ENCODE results near the gene SF3B1.

Gene SF3B1

GRCh38 chr2:197446844-197447243 lies 12.0 kb upstream of the SF3B1 start (continued):
- TF ChIP-seq ZNF8 (CRISPR knock-in tag; IDR thresholded peaks at IDR 0.05): no peak

GRCh38 chr2:197445746-197446145 lies 10.9 kb upstream of the SF3B1 start:
- ATAC-seq: no peak
- TF ChIP-seq GLIS3 (CRISPR knock-in tag; IDR thresholded peaks at IDR 0.05) (no peak), PATZ1 (CRISPR knock-in tag; IDR thresholded peaks at IDR 0.05; ENCODE audit: borderline replicate concordance) (no peak), POU6F1 (CRISPR knock-in tag; IDR thresholded peaks at IDR 0.05; ENCODE audit: borderline replicate concordance, low read depth) (no peak), ESRRG (CRISPR knock-in tag; IDR thresholded peaks at IDR 0.05) (no peak), SNAI2 (CRISPR knock-in tag; IDR thresholded peaks at IDR 0.05) (no peak), OSR1 (CRISPR knock-in tag; IDR thresholded peaks at IDR 0.05) (no peak), ZFP30 (CRISPR knock-in tag; IDR thresholded peaks at IDR 0.05) (no peak), CSRNP3 (CRISPR knock-in tag; IDR thresholded peaks at IDR 0.05) (no peak), ISL1 (CRISPR knock-in tag; IDR thresholded peaks at IDR 0.05) (no peak), CREB5 (CRISPR knock-in tag; IDR thresholded peaks at IDR 0.05; ENCODE audit: low read depth) (no peak), ZFP3 (CRISPR knock-in tag; IDR thresholded peaks at IDR 0.05) (no peak), ZNF8 (CRISPR knock-in tag; IDR thresholded peaks at IDR 0.05) (no peak), ZNF70 (CRISPR knock-in tag; IDR thresholded peaks at IDR 0.05) (no peak), CSDC2 (CRISPR knock-in tag; IDR thresholded peaks at IDR 0.05) (no peak), ARNTL (CRISPR knock-in tag; IDR thresholded peaks at IDR 0.05; ENCODE audit: borderline replicate concordance, low read depth) (no peak), ZNF565 (CRISPR knock-in tag; conservative IDR thresholded peaks at IDR 0.05; ENCODE audit: low read depth) (no peak)

GRCh38 chr2:197442857-197443256 lies 8.0 kb upstream of the SF3B1 start:
- TF ChIP-seq GLIS3 (CRISPR knock-in tag; IDR thresholded peaks at IDR 0.05) (no peak), CREB5 (CRISPR knock-in tag; IDR thresholded peaks at IDR 0.05; ENCODE audit: low read depth) (no peak), ZFP30 (CRISPR knock-in tag; IDR thresholded peaks at IDR 0.05) (no peak), ESRRG (CRISPR knock-in tag; IDR thresholded peaks at IDR 0.05) (no peak), ZC3H10 (CRISPR knock-in tag; IDR thresholded peaks at IDR 0.05) (no peak), TSHZ2 (CRISPR knock-in tag; IDR thresholded peaks at IDR 0.05) (no peak)
- no peak for ATAC-seq

GRCh38 chr2:197437380-197437779 lies 2.6 kb upstream of the SF3B1 start:
- ATAC-seq: no peak
- no peak for TF ChIP-seq PATZ1 (CRISPR knock-in tag; IDR thresholded peaks at IDR 0.05; ENCODE audit: borderline replicate concordance)
- TF ChIP-seq ZFP30 (CRISPR knock-in tag; IDR thresholded peaks at IDR 0.05): no peak
- no peak for TF ChIP-seq OSR1 (CRISPR knock-in tag; IDR thresholded peaks at IDR 0.05)

Measured in SK-N-SH treated with all-trans-retinoic acid at 6 μM for 48 hours (cell line).